GM21786 (cell line): Measurements from ENCODE around the gene SLC8A1.

Source experiments
- ATAC-seq: cut with Tn5 transposase; IDR thresholded peaks from one replicate; pipeline ENCODE4 v1.9.1; 2021; ENCODE audit not compliant: unreplicated experiment

The SLC8A1 gene

GRCh38 chr2:40317046-40317445 lies 134.8 kb downstream of the SLC8A1 start:
- no peak for ATAC-seq

- no peak for ATAC-seq
These were observed 135.3 kb downstream of the SLC8A1 start for GRCh38 chr2:40316620-40317019.

- ATAC-seq = no peak
These were observed 136.2 kb downstream of the SLC8A1 start for GRCh38 chr2:40315683-40316082.

- no peak for ATAC-seq
These were observed 140.9 kb downstream of the SLC8A1 start for GRCh38 chr2:40311026-40311425.

- no peak for ATAC-seq
These were observed 141.6 kb downstream of the SLC8A1 start for GRCh38 chr2:40310303-40310702.

- no peak for ATAC-seq
These were observed 147.6 kb downstream of the SLC8A1 start for GRCh38 chr2:40304340-40304739.

GRCh38 chr2:40303746-40304145 lies 148.1 kb downstream of the SLC8A1 start:
- ATAC-seq = no peak

GRCh38 chr2:40302751-40303325 lies 149.1 kb downstream of the SLC8A1 start:
- ATAC-seq = no peak

GRCh38 chr2:40300391-40300790 lies 151.5 kb downstream of the SLC8A1 start:
- no peak for ATAC-seq

GRCh38 chr2:40299781-40300180 lies 152.1 kb downstream of the SLC8A1 start:
- ATAC-seq = no peak

GRCh38 chr2:40299173-40299572 lies 152.7 kb downstream of the SLC8A1 start:
- no peak for ATAC-seq

- no peak for ATAC-seq
These were observed 153.9 kb downstream of the SLC8A1 start for GRCh38 chr2:40298026-40298425.

GRCh38 chr2:40292291-40292690 lies 159.6 kb downstream of the SLC8A1 start:
- ATAC-seq = no peak

- ATAC-seq = no peak
These were observed 162.0 kb downstream of the SLC8A1 start for GRCh38 chr2:40289771-40290404.

GRCh38 chr2:40287773-40288172 lies 164.1 kb downstream of the SLC8A1 start:
- no peak for ATAC-seq

- no peak for ATAC-seq
These were observed 164.7 kb downstream of the SLC8A1 start for GRCh38 chr2:40287195-40287594.

- ATAC-seq = no peak
These were observed 165.2 kb downstream of the SLC8A1 start for GRCh38 chr2:40286721-40287120.

- ATAC-seq = no peak
These were observed 166.5 kb downstream of the SLC8A1 start for GRCh38 chr2:40285391-40285790.

- no peak for ATAC-seq
These were observed 167.1 kb downstream of the SLC8A1 start for GRCh38 chr2:40284797-40285196.

- no peak for ATAC-seq
These were observed 168.6 kb downstream of the SLC8A1 start for GRCh38 chr2:40283111-40283909.

GRCh38 chr2:40282428-40282827 lies 169.5 kb downstream of the SLC8A1 start:
- ATAC-seq = peak; percentile 38
